ENCODE data around the gene ATP1A1.

GRCh38 chr1:116387551-116387950, 14.5 kb downstream of the ATP1A1 start:
- TF ChIP-seq EZH2 (IDR thresholded peaks at IDR 0.05; ENCODE audit: insufficient read depth, poor library complexity, severe bottlenecking) (no peak), EZH2phosphoT487 (IDR thresholded peaks at IDR 0.05; ENCODE audit: insufficient read depth, low read depth) (no peak)

Measured in GM23248 (cell line).